Measurements from ENCODE around the gene ATP6V0C. TPM values are rescaled to one million over a fixed set of nuclear protein-coding genes. Genes with fewer than 3 reads are reported as not detected.
A peak's percentile ranks its signal among the peaks of the same experiment; 100 is the strongest.

ATP6V0C gene
- total RNA-seq, 1 donor from 2014 or later: 313 TPM

GRCh38 chr16:2486645-2487516 is 26.9 kb upstream of the ATP6V0C start:
- Histone ChIP-seq H3K27me3 (ENCODE audit: low read depth) (no peaks in the 10 kb centered on the region), H3K4me1 (peaks cover 60% of the 10 kb centered on the region), H3K9me3 (no peaks in the 10 kb centered on the region), H3K36me3 (no peaks in the 10 kb centered on the region), H3K27ac (peak overlapping the region; percentile 47), H3K4me3 (no peak overlapping the region)
- peak; percentile 27 for TF ChIP-seq CTCF (IDR thresholded peaks at IDR 0.05)
- ATAC-seq (peak; percentile 81 to 84), DNase-seq (peak; percentile 85)
- intact Hi-C loops (cut with DNase I): no loop called here

- Histone ChIP-seq H3K27me3 (ENCODE audit: low read depth) (no peaks in the 10 kb centered on the region), H3K27ac (no peak overlapping the region), H3K36me3 (no peaks in the 10 kb centered on the region), H3K9me3 (no peaks in the 10 kb centered on the region), H3K4me3 (no peak overlapping the region), H3K4me1 (peaks cover 54% of the 10 kb centered on the region)
- TF ChIP-seq CTCF (IDR thresholded peaks at IDR 0.05): no peak
- DNase-seq (no peak), ATAC-seq (no peak)
- intact Hi-C loops (cut with DNase I): no loop called here
These were observed 26.3 kb upstream of the ATP6V0C start for GRCh38 chr16:2487517-2487842.

DNA sequence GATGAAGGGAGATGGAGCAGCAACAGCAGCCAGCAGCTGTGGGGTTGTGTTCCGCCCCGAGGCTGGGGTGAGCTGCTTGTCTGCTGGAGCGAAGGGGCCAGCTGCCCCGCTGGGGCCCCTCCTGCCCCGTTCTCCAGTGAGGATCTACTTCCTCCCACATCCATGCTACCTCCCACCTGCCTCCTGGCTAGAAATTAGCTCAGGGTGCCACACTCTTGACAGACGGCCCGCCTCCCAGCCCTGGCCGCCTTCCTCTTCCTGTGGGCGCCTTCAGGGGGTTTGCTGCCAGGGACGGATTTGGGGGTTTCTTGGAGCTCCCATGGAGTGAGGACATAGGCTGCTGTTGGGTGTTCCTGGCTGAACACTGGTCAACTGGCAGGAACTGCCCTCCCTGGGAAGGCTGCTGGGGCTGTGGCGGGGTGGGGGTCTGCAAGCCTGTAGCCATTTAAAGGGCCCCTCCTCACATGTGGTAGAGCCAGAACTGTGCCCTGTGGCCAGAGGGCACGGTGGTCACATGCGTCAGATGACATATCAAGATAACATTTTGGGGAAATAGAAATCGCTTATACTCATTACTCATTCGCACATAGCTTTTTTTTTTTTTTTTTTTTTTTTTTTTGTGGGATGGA is 25.7 kb upstream of the ATP6V0C start:
- Histone ChIP-seq H3K4me3 (no peak overlapping the region), H3K4me1 (peaks cover 49% of the 10 kb centered on the region), H3K36me3 (no peaks in the 10 kb centered on the region), H3K27me3 (ENCODE audit: low read depth) (no peaks in the 10 kb centered on the region), H3K9me3 (no peaks in the 10 kb centered on the region), H3K27ac (no peak overlapping the region)
- no peak for DNase-seq
- no peak for TF ChIP-seq CTCF (IDR thresholded peaks at IDR 0.05)
- intact Hi-C loops (cut with DNase I): no loop called here
- no peak for ATAC-seq

DNA sequence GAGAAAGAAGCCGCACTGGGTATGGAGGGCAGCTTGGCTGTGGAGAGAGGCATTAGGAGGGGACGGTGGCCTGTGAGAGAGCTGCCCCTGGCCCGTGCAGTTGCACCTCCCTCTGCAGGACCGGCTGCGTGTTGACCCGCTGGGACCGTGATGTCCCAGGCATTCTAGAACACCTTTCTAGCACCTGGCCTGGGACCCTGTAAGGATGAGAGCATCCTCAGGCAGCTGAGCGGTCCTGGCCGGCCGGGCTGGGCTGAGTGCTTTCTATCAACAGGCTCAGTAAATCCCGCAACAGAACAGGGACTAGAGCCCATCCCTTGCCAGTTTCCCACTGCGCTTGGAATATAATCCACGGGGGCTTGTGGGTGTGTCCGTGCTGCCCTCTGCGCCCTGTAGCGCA is 24.2 kb upstream of the ATP6V0C start:
- intact Hi-C loops (cut with DNase I): no loop called here
- ATAC-seq: no peak
- Histone ChIP-seq H3K27ac (no peak overlapping the region), H3K4me1 (peaks cover 34% of the 10 kb centered on the region), H3K9me3 (no peaks in the 10 kb centered on the region), H3K27me3 (ENCODE audit: low read depth) (no peaks in the 10 kb centered on the region), H3K36me3 (no peaks in the 10 kb centered on the region), H3K4me3 (no peak overlapping the region)
- DNase-seq: no peak
- no peak for TF ChIP-seq CTCF (IDR thresholded peaks at IDR 0.05)

DNA sequence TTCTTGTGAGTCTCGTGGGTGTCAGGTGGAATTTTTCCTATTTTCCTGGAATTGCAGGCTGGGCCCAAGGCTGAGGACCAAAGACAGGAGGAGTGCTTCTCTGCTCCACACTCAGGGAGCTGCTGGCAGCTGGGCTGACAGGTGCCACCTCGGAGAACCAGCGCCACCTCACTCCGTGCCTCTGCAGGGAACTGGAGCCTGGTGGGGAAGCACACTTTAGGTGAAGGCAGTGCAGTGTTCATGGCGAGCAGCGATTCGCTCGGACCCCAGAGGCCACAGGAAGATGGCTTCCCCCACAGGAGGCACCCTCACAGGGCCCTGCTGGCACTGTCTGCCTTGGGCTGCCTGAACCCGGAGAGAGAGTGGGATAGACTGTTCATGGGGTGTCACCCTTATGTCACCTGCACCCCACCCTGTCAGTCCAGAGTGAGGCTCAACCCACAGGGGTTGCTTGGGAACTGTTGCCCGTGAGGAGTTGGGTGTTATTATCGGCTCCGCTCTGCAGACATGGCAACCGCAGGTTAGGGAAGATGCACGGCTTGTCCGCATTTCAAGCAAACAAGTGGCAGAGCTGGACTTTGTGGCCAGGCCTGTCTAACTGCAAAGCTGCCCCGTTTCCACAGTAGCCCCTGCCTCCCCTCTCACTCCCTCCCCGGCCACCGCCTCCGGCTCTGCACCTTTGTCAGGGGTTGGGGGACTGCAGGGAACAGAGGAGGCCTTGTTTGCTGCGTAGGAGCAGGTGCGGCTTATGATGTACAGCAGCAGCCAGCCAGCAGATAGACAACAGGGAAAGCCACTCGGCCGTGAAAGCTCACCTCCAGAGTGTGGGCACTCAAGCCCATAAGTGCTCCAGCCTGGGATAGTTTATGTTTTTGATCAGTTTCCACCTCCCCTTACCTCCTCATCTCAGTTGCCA is 23.3 kb upstream of the ATP6V0C start:
- Histone ChIP-seq H3K36me3 (no peaks in the 10 kb centered on the region), H3K4me3 (no peak overlapping the region), H3K4me1 (peaks cover 31% of the 10 kb centered on the region), H3K27ac (no peak overlapping the region), H3K27me3 (ENCODE audit: low read depth) (no peaks in the 10 kb centered on the region), H3K9me3 (no peaks in the 10 kb centered on the region)
- no peak for TF ChIP-seq CTCF (IDR thresholded peaks at IDR 0.05)
- DNase-seq (no peak), ATAC-seq (no peak)
- intact Hi-C loops (cut with DNase I): no loop called here

Data from lower lobe of right lung (tissue), 2 donors.